Stimulated activated CD8-positive, alpha-beta memory T cell treated with anti-CD3 and anti-CD28 coated beads, Interleukin-4, amount 100 ng/mL, for 4 hours (primary cell): Measurements from ENCODE around the gene PHYHD1.

Experiments used
- DNase-seq, 2 donors: peaks; one replicate each; pipeline ENCODE4 v3.0.0-alpha.2; 2020; ENCODE audit warnings: low read depth in 2 of 2, low spot score in 1 of 2

The PHYHD1 gene

DNA sequence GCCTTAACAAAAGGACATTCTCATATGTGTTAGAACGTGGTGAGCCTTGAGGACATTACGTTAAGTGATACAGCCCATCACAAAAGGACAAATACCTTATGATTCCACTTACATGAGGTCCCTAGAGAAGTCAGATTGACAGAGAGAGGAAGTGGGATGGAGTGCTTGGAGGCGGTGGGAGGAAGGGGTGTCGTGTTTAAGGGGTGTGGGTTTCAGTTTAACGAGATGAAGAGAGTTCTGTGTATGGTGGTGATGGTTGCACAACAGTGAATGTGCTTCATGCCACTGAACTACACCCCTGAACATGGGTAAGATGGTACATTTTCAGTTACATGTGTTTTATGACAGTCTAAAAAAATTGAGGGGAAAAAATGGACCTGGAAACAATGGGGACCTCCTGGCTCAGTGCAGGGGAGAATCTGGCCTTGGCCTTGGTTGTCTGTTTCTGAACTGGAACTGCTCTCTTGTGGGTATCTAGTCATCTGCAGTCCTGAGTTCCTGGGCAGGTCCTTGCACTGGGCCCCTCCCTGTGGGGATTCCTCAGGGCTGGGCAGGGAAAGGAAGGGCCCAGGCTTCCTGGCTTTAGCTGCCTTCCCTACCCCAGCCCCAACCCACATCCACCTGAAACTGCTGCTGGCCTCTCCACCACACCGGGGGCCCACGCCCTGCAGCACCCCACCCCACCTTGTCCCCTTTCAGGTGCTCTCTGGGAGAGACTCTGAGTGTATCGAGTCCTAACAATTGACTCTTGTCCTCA is 21.0 kb upstream of the PHYHD1 start:
- DNase-seq, result no peak

DNA sequence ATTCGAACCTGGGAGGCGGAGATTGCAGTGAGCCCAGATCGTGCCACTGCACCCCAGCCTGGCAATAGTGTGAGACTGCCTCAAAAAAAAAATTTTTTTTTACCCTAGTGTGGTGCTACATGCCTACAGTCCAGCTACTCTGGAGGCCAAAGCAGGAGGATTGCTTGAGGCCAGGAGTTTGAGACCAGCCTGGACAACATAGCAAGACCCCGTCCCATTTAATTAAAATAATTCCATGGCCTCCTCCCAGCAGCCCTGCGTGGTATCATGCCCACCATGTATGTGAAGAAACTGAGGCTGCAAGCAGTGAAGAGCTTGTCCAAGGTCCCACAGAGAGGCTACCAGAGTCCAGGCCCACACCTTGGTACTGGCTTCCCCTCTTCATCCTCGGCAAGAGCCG is 19.4 kb upstream of the PHYHD1 start:
- DNase-seq, result no peak

DNA sequence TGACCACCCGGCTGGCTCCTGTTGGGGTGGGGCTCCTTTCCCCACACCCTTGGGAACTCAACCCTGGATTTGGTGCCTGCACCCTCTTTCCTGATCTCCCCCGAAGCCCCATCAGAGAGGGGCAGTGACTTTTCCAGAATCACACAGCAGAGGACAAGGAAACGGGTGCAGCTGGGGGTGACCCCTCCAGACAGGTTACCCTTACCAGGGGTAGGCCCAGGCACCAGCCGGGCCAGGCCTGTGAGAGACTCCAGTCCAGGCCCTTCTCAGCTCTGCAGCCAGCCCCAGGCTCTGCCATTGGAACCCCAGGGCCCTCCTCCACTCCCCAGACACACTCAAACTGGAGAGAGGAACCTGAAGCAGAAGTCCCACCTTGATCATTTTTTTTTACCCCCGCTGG is 19.0 kb upstream of the PHYHD1 start:
- no peak for DNase-seq

DNA sequence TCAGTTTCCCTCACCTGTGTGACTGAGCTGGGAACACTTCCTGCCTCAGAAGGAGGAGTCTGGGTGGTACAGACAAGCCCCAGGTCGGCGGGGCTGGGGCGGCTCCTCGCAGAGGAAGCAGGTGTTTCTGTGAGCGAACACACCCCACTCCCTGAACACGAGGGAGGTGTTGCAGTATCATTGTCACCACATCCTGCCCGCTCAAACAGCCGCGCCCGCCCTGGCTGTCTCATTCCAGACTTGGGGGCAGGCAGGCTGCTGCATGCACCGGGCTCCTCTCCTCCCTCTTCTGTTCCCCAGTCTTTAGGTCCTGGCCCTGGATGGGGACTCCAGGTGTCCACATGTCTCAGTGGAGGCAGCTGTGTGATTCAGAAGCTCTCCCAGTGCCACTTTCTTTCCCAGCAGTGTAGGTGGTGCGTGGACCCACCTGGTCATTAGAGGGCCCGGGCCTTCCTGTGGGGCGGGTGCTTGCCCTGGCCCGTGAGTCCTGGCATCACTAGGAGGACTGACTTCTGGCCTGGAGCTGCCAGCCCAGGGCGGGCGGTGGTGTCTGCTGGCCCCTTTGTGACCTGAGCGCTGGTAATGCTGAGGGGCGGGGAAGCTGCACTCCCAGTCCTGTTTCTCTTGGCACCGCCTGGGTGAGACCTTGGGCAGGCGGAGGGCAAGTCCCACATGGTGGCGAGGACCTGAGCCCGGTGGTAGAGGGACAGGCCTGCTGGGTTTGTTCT is 18.3 kb upstream of the PHYHD1 start:
- peak; percentile 68 to 70 for DNase-seq

DNA sequence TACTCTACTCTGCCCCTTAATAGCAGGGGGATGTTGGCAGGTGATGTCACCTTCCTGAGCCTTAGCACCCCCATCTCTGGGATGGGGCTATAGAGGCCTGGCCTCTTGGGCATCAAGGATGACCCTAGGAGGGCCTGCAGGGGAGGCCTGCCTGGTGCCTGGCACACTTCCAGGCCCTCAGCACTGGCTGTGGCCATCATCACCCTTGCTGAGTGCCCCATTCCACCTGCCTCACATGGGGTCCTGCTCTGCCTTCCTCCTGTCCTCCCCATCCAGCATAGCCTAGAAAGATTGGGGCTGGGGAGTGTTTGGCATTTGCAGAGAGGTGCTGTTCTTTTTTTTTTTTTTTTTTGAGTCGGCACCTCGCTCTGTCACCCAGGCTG is 17.7 kb upstream of the PHYHD1 start:
- no peak for DNase-seq

DNA sequence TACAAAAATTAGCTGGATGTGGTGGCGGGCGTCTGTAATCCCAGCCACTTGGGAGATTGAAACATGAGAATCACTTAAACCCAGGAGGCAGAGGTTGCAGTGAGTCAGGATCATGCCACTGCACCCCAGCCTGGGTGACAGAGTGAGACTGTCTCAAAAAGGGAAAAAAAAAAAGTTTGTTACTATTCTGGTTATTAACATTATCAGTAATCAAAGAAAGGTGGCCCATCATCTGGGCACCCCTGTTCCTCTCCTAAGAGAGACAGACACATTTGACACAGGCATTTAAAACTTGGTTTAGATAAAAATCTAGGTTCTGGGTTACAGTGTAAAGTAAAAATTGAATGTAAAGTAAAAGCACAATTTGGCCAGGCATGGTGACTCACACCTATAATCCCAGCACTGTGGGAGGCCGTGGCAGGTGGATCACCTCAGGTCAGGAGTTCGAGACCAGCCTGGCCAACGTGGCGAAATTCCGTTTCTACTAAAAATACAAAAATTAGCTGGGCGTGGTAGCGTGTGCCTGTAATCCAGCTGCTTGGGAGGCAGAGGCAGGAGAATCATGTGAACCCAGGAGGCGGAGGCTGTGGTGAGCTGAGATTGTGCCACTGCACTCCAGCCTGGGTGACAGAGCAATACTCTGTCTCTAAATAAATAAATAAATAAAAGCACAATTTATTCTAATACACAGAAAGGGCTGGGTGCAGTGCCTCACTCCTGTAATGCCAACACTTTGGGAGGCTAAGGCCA is 16.7 kb upstream of the PHYHD1 start:
- DNase-seq, result no peak

DNA sequence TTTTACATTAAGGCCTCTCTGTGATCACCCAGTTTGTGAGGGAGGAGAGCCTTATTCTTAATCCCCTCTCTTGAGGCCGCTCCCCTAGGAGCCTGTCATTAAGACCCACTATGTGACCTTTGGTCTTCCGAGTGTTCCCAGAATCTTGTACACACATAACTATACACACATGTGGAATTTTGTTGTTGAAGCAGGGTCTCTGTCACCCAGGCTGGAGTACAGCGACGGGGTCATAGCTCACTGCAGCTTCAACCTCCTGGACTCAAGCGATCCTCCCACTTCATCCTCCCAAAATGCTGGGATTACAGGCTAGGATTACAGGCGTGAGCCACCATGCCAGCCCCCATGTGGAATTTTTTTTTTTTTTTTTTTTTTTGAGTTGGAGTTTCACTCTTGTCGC is 14.8 kb upstream of the PHYHD1 start:
- DNase-seq, result no peak

DNA sequence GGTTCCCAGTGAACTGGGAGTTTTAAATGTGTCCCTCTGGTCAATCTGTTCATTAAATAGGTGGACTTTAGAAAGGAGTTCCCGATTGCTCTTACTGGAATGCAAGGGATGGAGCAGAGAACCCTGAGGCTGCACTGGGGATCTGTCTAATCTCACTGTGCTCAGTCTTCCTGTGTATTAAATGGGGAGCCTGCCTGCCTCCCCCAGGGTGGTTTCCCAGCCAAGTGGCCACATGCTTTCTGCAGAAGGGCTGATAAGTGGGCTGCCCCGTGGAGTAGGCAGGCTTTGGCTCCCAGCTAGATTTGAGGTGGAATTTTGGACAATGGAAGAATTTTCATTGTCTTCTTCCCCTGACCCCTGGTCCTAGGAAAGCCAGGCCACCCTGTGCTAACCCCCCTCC is 14.0 kb upstream of the PHYHD1 start:
- no peak for DNase-seq

DNA sequence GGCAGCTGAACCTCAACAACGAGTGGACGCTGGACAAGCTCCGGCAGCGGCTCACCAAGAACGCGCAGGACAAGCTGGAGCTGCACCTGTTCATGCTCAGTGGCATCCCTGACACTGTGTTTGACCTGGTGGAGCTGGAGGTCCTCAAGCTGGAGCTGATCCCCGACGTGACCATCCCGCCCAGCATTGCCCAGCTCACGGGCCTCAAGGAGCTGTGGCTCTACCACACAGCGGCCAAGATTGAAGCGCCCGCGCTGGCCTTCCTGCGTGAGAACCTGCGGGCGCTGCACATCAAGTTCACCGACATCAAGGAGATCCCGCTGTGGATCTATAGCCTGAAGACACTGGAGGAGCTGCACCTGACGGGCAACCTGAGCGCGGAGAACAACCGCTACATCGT is 12.4 kb upstream of the PHYHD1 start:
- no peak for DNase-seq

DNA sequence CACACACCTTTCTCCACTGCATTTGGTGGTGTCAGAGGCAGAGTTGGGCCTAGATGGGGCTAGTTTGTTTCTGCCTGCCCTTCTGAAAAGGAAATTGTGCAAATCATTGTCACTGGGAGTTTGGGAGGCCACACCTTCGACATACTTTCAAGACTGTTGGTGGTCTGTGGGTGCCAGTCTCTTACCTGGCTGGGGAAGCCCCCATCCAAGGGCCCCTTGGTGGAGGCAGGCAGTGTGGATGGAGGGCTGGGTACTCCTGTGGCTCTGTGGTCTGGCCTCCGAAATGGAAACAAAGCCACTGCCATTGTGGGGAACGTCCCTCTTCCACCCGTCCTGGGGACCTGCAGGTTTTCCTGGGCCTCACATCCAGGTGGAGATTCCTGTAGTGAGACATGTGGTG is 10.9 kb upstream of the PHYHD1 start:
- no peak for DNase-seq

DNA sequence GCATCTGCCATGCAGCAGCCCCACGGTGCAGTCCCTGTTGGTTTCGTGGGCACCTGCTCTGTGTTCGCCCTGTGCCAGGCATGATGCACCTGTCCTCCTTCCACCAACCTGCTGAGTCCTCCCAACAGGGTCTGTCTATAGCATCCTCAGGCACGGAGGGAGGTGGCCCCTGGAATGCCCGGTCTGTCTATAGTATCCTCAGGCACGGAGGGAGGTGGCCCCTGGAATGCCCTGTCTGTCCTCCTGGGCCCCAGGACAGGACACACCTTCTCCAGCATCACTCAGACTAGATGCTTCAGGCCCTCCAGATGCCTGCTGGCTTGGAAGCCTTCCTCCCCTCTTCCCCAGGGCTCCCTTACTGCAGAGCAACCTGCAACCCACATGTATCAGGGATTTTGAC is 9.9 kb upstream of the PHYHD1 start:
- DNase-seq, result no peak

DNA sequence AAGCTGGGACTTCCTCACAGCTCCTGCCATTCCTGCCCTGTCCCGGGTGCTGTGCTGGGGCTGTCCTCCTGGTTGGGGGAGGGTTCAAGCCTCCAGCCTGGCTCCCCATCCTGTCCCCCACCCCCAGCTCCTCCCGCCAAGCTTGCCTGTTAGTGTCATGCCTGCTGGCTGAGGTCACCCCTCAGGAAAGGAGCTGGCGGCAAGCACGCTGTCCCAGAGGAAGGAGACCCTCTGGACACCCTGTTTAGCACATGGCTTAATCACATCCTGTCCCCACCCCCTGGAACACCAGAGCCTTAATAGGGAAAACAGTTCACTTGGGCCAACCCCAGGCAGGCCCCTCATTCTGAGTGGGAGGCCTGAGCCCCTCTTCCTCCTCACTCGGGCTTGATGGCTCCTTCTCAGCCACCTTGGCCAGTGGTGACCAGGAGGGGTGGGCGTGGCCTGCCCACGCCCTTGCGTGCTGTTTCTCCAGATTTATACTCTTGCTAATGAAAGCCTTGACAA is 9.2 kb upstream of the PHYHD1 start:
- DNase-seq, result no peak

DNA sequence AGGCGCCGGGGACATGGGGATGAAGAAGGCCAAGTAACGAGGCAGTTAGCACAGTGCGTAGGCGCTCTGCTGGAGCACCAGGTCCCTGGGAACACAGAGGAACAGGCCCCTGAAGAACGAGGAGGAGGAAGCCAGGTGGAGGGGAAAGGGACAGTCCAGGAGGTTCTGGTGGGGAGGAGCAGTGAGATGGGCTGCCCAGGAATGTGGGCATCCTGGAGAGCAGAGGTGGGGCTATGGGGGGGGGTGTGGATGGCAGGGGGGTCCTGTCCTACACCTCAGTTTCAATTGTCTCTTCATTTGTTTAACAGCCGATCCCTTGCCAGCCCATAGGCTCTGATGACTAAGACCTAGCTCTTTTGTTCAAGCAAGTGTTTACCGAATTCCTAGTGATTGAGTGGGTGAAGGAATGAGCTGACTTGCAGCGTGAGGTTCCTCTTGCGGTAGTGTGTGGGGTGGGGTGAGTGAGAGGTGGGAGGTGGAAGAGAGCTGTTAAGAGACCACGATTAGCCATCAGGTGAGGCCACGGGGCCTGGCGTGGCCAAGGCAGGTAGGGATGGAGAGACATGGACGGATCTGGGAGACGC is 8.4 kb upstream of the PHYHD1 start:
- DNase-seq, result no peak

DNA sequence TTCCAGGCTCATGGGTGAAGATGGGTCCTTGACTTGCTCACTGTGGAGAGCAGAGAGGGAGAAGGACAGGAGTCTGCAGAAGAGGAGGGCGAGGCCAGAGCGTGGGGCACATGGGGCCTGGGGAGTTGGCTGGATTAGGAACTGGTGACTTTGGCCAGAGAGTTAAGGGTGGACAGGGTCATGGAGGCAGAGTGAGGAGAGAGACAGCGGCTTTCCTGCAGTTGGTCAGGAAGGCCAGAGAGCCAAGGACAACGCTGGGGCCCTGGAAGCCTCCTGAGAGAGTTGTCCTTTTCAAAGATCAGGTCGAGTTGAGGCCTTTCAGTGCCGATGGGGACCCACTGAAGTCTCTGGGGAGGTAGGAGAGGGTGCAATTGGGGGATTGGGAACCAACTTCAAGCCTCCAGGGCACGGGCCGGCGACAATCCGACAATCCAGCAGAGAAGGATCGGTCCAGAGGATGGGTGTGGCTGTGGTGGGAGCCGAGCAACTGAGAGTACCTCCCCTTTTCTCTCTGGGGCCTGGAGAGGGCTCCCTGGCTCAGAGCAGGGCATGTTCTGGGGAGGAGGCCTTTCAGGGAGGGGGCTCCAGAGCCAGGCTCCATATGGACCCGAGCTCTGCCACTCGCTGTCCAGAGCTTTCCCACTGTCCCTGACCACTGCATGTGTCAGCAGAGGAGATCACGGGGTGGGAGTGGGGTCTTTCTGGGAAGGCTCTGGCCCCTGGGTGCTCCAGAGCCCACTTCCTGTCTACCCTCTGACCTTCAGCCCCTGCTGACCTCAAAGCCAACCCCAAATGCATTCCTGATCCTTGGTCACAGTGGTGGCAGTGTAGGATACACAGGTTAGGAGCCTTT is 7.5 kb upstream of the PHYHD1 start:
- DNase-seq, result no peak

DNA sequence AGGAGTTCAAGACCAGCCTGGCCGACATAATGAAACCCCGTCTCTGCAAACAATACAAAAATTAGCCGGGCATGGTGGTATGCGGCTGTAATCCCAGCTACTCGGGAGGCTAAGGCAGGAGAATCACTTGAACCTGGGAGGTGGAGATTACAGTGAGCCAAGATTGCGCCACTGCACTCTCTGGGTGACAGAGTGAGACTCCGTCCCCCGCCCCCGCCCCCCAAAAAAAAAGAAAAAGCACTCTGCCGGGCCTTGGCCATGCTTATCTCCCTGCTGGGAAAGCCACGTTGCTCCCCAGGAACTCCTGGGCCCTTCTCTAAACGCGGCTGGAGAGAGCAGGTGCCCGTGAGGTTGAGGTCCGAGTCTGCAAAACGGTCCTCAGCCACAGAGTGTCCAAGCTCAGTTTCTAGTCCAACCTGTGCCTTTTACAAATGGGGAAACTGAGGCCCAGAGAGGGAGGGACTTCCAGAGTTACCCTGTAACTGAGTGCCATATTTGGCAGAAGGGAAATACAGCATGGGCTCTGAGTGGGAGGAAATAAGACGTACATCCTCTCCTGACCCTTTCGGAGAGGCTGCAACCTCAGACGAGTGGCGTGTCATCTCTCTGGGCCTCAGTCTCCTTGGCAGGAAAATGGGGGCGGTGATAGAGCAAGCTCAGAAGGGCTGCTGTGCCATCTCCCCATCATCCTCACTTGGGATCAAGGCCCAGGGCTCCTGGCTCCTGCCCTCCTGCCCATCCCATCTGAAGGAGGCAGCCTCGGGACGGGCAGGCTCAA is 6.6 kb upstream of the PHYHD1 start:
- no peak for DNase-seq

DNA sequence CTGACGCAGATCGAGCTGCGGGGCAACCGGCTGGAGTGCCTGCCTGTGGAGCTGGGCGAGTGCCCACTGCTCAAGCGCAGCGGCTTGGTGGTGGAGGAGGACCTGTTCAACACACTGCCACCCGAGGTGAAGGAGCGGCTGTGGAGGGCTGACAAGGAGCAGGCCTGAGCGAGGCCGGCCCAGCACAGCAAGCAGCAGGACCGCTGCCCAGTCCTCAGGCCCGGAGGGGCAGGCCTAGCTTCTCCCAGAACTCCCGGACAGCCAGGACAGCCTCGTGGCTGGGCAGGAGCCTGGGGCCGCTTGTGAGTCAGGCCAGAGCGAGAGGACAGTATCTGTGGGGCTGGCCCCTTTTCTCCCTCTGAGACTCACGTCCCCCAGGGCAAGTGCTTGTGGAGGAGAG is 4.6 kb upstream of the PHYHD1 start:
- DNase-seq, result no peak

DNA sequence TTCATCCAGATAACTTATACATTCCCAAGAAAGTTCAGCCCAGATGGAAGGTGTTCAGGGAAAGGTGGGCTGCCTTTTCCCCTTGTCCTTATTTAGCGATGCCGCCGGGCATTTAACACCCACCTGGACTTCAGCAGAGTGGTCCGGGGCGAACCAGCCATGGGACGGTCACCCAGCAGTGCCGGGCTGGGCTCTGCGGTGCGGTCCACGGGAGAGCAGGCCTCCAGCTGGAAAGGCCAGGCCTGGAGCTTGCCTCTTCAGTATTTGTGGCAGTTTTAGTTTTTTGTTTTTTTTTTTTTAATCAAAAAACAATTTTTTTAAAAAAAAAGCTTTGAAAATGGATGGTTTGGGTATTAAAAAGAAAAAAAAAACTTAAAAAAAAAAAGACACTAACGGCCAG is 4.0 kb upstream of the PHYHD1 start:
- DNase-seq, result no peak

DNA sequence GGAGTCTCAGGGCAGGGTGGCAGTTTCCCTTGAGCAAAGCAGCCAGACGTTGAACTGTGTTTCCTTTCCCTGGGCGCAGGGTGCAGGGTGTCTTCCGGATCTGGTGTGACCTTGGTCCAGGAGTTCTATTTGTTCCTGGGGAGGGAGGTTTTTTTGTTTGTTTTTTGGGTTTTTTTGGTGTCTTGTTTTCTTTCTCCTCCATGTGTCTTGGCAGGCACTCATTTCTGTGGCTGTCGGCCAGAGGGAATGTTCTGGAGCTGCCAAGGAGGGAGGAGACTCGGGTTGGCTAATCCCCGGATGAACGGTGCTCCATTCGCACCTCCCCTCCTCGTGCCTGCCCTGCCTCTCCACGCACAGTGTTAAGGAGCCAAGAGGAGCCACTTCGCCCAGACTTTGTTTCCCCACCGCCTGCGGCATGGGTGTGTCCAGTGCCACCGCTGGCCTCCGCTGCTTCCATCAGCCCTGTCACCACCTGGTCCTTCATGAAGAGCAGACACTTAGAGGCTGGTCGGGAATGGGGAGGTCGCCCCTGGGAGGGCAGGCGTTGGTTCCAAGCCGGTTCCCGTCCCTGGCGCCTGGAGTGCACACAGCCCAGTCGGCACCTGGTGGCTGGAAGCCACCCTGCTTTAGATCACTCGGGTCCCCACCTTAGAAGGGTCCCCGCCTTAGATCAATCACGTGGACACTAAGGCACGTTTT is 3.5 kb upstream of the PHYHD1 start:
- no peak for DNase-seq

DNA sequence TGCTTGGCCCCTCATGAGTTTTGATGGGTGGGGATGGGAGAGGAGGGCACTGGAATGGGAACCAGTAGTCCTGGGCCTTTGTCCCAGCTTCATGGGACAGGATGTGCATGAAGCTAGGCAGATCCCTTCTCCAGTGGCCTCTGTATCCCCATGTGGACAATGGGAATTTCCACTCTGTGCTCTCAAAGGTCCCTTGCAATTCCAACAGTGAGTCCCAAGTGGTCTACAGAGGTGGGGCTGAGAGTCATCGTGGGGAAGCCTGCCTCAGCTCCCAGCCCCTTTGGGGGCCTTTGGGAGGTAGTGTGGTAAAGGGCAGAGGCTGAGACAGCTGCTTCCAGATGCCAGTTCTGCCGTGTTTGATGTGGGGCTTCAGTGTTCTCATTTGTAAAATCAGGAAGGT is 1.9 kb upstream of the PHYHD1 start:
- no peak for DNase-seq
